Activated CD8-positive, alpha-beta memory T cell treated with anti-CD3 and anti-CD28 coated beads, Interleukin-2, amount 10 ng/mL, durations not matched to agents 7 days and 5 days (primary cell): Measurements from ENCODE around the gene UEVLD. TPM values are rescaled to one million over a fixed set of nuclear protein-coding genes. Genes with fewer than 3 reads are reported as not detected.

Source experiments
- ATAC-seq: fragments of 150-1000 bp; cut with Tn5 transposase; one replicate; pipeline ENCODE4 v1.10.0; 2021; ENCODE audit warnings: moderate library complexity
- CTCF ChIA-PET: fragments of 350-600 bp; sonication (Branson Sonifier 250); formaldehyde crosslinking; loops from one replicate; lab custom pipeline; 2021; ENCODE audit warnings: antibody characterized with exemption; lab: Charles Lee
- DNase-seq: peaks from one replicate; pipeline ENCODE4 v3.0.0-alpha.2; 2020
- H3K27ac Mint-ChIP-seq: one replicate; pipeline ENCODE4 v1.8.0; 2021; ENCODE audit warnings: mild to moderate bottlenecking, mixed read lengths
- H3K27me3 Mint-ChIP-seq: one replicate; pipeline ENCODE4 v1.8.0; 2021; ENCODE audit warnings: mixed read lengths
- H3K36me3 Mint-ChIP-seq: one replicate; pipeline ENCODE4 v1.8.0; 2021; ENCODE audit warnings: mild to moderate bottlenecking, mixed read lengths
- H3K4me1 Mint-ChIP-seq: one replicate; pipeline ENCODE4 v1.8.0; 2021; ENCODE audit warnings: mixed read lengths
- H3K4me3 Mint-ChIP-seq: one replicate; pipeline ENCODE4 v1.8.0; 2021; ENCODE audit warnings: mild to moderate bottlenecking, moderate library complexity, mixed read lengths
- H3K9me3 Mint-ChIP-seq: one replicate; pipeline ENCODE4 v1.8.0; 2022; ENCODE audit warnings: low read depth, mixed read lengths
- total RNA-seq, 2 experiments: library from RNA; stranded (reverse); gene quantifications; one replicate each; pipeline ENCODE4 v1.2.3, GENCODE V29; 2021

UEVLD gene
- total RNA-seq, result 10 to 100 TPM; 17.2 to 23.3 TPM

DNA sequence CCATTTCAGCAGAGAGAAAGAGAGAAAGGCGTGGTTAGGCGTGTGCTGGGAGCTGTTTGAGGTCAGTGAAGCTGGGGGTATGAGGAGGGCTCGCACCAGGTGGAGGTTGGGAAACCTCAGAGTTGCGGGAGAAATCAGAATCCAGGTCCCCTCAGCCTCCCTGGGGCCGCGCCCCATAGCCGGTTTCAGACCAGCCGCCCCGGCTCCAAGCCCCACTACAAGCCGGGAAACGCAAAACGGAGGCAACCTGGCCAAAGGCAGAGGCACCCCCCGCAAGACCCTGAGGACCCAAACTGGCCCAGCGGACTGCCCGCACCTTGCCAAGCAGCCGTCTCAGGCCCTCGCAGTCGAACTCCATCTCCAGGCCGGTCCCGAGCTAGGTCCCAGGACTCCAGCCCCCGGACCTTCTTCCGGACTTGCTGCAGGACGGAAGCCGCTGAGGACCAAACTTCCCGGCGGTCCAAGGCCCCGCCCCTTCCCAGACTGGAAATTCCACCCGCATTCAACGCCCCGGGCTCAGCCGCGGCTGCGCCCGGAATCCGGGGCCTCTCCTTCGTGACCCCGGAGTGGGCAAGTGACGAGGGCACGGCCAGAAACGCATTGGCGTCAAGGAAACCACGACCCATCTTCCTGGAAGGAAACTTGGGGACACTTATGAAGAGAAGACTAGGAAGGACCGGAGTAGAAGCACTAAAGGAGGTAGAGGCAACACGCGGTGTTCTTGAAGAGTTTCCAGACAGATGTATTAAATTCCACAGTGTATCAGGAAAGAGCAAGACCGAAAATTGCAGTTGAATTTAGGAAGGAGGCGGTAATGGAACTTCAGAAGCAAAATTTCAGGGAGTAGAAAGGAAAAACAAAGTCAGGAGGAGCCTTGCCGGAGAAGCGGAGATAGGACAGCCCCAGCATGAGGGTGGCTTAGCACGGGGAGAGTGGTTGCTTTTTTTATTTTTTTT is at the start of gene UEVLD:
Gene UEVLD (minus strand): TSS at position 438 of the 956 bp plus-strand sequence. CDS start 80 bp downstream, at position 358.
- CTCF ChIA-PET, result interaction anchor here (0.8 to 1.3 kb wide), 7 partner anchors 9 to 345 kb away, joined by 3 to 9 read pairs (median 3); no protein-coding TSS in a partner anchor
- peak; percentile 70 for ATAC-seq
- Mint-ChIP-seq H3K4me3 (no peak within 1 kb of the TSS), H3K27ac (no peak within 1 kb of the TSS), H3K9me3 (no peaks in the 10 kb centered on the region), H3K27me3 (no peaks in the 10 kb centered on the region), H3K36me3 (peaks cover 2% of the 10 kb centered on the region), H3K4me1 (peaks cover 7% of the 10 kb centered on the region)
- DNase-seq, result peak; percentile 75

DNA sequence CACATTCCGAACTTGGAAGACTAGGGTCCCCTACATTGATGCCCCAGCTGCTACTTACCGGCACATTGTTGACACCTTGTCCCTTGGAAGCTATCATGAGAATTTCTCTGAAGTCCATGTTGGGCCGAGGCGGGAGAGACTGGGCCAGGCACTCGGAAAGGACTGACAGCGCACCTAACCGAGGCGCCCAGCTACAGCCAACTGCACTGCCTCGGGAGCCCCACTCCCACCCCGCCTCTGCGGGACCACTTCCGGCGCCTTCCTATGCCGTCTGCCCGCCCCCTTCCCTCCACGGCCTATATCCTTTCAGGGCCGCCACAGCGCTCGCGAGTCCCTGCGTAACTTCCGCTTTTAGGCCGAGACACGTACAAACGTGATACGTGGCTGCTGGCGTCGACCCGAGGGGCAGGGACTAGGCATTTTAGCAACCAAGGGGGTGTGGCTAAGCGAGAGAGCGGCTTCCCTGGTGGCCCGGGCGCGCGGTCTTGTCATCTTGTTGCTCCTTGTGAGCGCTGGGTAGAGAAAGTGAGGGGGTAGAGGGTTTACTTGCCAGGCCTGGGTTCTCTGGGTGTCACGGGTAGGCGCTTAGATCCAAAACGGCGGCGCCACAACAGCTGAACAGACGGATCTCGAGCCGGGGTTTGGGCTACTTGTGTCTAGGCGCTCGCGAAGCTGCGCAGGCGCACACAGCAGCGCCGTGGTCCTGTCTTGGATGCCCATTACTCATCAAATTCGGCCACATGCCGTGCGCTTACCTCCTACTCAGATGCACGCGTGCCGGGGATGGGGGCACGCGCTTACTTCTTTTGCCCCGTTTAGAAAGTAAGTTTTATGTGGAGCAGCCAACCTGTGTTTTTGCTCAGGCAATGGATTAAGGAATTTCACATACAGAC is 45.9 kb upstream of the UEVLD start, which contains the start of gene SPTY2D1:
Gene SPTY2D1 (minus strand): TSS at position 203 of the 893 bp plus-strand sequence. CDS start 85 bp downstream, at position 118.
- Mint-ChIP-seq H3K36me3 (peaks cover 2% of the 10 kb centered on the region), H3K27me3 (no peaks in the 10 kb centered on the region), H3K4me3 (peak within 1 kb of the TSS; percentile 97), H3K9me3 (no peaks in the 10 kb centered on the region), H3K27ac (peak within 1 kb of the TSS; percentile 99), H3K4me1 (peaks cover 23% of the 10 kb centered on the region)
- DNase-seq (peak; percentile 100), ATAC-seq (peak; percentile 91)
- CTCF ChIA-PET, result interaction anchor here (0.7 to 4.2 kb wide), 14 partner anchors 13 to 528 kb away, joined by 3 to 16 read pairs (median 6); partner anchors contain the start of genes HPS5, SAAL1 and TSG101

- no peak for ATAC-seq
- CTCF ChIA-PET, result interaction anchor here (0.7 to 4.2 kb wide), 23 partner anchors 9 to 527 kb away, joined by 3 to 16 read pairs (median 5); partner anchors contain the start of genes HPS5, SAAL1 and TSG101
- DNase-seq, result peak; percentile 76
Observed at GRCh38 chr11:18633256-18634139, 45.0 kb upstream of the UEVLD start.

DNA sequence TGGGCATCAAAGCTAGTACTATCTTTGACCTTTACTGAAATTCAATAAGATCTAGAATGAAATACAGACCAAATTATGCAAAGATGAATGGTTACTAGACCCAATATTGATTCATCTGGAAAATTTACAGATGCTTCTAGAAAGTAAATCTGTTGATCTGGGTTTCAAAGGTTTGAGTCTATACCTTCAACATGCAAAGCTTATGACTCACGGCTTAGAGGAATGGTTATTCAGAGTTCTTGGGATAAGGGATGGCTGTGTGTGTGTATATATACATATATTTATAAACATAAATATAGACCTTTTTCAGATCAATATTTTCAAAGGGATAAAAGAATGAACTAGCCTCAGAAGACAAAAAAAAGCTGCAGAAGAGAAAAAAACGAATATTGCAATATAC is 44.3 kb upstream of the UEVLD start:
- Mint-ChIP-seq H3K4me1 (peaks cover 23% of the 10 kb centered on the region), H3K27ac (peak overlapping the region; percentile 99), H3K27me3 (no peaks in the 10 kb centered on the region), H3K9me3 (no peaks in the 10 kb centered on the region), H3K4me3 (peak overlapping the region; percentile 97), H3K36me3 (peaks cover 2% of the 10 kb centered on the region)
- CTCF ChIA-PET, result interaction anchor here (0.7 to 4.2 kb wide), 19 partner anchors 8 to 527 kb away, joined by 3 to 14 read pairs (median 6); partner anchors contain the start of genes SAAL1 and TSG101
- DNase-seq (no peak), ATAC-seq (no peak)

More at GRCh38 chr11:18633256-18634139, 45.0 kb upstream of the UEVLD start:
- H3K4me1 Mint-ChIP-seq, result peaks cover 23% of the 10 kb centered on the region
- peaks cover 2% of the 10 kb centered on the region for H3K36me3 Mint-ChIP-seq
- H3K9me3 Mint-ChIP-seq, result no peaks in the 10 kb centered on the region
- peak overlapping the region; percentile 99 for H3K27ac Mint-ChIP-seq
- H3K27me3 Mint-ChIP-seq, result no peaks in the 10 kb centered on the region
- H3K4me3 Mint-ChIP-seq, result peak overlapping the region; percentile 97

- Mint-ChIP-seq H3K27ac (no peak overlapping the region), H3K9me3 (no peaks in the 10 kb centered on the region), H3K27me3 (no peaks in the 10 kb centered on the region), H3K36me3 (peaks cover 17% of the 10 kb centered on the region), H3K4me3 (no peak overlapping the region), H3K4me1 (peaks cover 26% of the 10 kb centered on the region)
- CTCF ChIA-PET, result interaction anchor here (0.7 to 1.0 kb wide), 2 partner anchors 9 to 46 kb away, joined by 3 to 6 read pairs; no protein-coding TSS in a partner anchor
- DNase-seq (no peak), ATAC-seq (no peak)
Observed at GRCh38 chr11:18624161-18624560, 35.6 kb upstream of the UEVLD start.

DNA sequence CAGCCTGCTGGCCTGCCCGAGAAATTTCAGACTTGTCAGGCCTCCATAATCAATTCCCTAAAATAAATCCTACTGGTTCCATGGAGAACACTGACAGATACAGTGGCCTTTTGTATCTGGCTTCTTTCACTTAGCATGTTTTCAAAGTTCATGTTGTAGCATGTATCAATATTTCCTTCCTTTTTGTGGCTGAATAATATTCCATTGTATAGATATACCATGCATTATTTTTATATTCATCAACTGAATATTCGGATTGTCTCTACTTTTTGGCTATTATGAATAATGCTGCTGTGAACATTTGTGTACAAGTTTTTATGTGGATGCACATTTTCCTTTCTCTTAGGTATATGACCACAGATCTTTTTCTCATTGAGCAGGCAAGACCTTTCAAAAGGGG is 35.2 kb upstream of the UEVLD start:
- DNase-seq, result no peak
- Mint-ChIP-seq H3K36me3 (peaks cover 19% of the 10 kb centered on the region), H3K4me3 (no peak overlapping the region), H3K9me3 (no peaks in the 10 kb centered on the region), H3K27ac (no peak overlapping the region), H3K27me3 (no peaks in the 10 kb centered on the region), H3K4me1 (peaks cover 31% of the 10 kb centered on the region)
- CTCF ChIA-PET, result interaction anchor here (0.7 to 1.0 kb wide), 2 partner anchors 9 to 46 kb away, joined by 3 to 6 read pairs; no protein-coding TSS in a partner anchor
- no peak for ATAC-seq

DNA sequence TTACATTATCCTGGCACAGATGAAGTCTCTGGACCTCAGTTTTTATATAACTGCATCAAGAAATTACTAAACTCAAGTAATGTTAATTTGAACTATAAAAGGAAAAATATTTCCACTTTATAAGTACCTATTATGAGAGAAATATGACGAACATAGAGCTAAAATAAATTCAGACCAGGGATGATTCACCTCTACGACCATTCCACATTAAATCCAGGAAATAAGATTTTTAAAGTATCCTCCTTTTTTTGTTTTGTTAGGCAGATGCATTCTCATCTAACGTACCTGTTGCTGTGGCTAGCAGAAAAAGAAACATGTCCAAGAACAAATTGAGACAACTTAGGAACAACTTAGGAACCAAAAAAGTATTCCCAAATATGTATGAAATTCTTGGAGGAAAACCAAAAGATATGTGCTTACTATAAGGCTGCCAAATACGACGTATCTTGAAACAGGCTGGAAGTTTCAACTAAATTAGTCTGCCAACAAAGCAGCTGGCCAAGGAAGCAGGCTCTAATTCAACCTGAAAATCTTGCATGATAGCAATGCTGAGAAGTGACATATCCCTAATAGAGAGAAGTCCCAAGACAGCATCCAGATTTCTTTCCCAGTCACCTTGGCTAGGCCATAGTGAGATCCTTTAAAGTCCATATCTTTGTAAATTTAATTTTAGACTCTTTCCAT is 29.9 kb upstream of the UEVLD start:
- DNase-seq (no peak), ATAC-seq (no peak)
- H3K27me3 Mint-ChIP-seq, result no peaks in the 10 kb centered on the region
- no peaks in the 10 kb centered on the region for H3K9me3 Mint-ChIP-seq
- H3K27ac Mint-ChIP-seq, result peak overlapping the region; percentile 66
- CTCF ChIA-PET, result interaction anchor here (0.7 to 3.0 kb wide), 13 partner anchors 11 to 375 kb away, joined by 3 to 16 read pairs (median 3); partner anchors contain the start of genes SPTY2D1, TSG101 and UEVLD
- H3K36me3 Mint-ChIP-seq, result peaks cover 29% of the 10 kb centered on the region
- H3K4me1 Mint-ChIP-seq, result peaks cover 60% of the 10 kb centered on the region
- peak overlapping the region; percentile 61 for H3K4me3 Mint-ChIP-seq

GRCh38 chr11:18617688-18618341 is 29.3 kb upstream of the UEVLD start:
- Mint-ChIP-seq H3K27me3 (no peaks in the 10 kb centered on the region), H3K4me3 (peak overlapping the region; percentile 61)

DNA sequence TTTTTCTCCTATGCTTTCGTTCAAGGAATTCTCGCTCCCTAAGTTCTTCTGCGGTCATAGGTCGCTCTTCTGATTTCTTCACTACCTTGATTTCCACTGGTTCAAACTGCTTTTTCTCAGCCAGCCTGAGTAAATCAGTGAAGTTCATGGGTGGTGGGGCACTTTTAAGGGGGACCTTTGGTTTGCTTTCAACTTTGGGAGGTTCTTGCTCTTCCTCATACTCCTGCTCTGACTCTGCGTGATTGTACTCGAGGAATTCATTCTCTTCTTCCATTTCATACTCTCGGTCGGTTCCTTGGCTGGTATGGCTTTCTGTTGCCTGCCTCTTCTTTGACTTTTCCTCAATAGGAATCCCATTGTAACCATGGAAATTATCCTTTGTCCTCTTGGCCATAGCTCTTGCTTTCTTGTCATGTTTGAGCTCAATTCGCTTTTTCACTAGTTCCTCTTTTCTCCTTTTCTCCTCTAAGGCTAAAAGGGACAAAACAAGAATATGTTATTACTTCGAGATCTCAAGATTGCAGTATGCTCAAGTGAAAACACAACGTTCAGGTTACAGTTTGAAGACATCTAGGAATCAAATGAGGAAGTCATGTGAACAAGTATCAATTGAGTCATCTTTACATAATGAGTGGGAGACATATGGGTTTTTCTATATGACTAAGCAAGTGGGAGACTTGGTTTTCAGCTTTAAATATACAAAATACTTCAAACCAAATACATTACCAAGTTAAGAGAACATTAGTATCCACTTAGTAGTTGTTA is 27.3 kb upstream of the UEVLD start:
- H3K9me3 Mint-ChIP-seq, result no peaks in the 10 kb centered on the region
- ATAC-seq, result peak; percentile 79
- CTCF ChIA-PET, result interaction anchor here (1.4 to 2.2 kb wide), 3 partner anchors 18 to 115 kb away, joined by 4 to 12 read pairs (median 5); partner anchors contain the start of gene SPTY2D1
- H3K27ac Mint-ChIP-seq, result peak overlapping the region; percentile 83
- peak overlapping the region; percentile 8 for H3K4me3 Mint-ChIP-seq
- H3K27me3 Mint-ChIP-seq, result no peaks in the 10 kb centered on the region
- no peak for DNase-seq
- H3K4me1 Mint-ChIP-seq, result peaks cover 46% of the 10 kb centered on the region
- H3K36me3 Mint-ChIP-seq, result peaks cover 30% of the 10 kb centered on the region

More at GRCh38 chr11:18617688-18618341, 29.3 kb upstream of the UEVLD start:
- peaks cover 56% of the 10 kb centered on the region for H3K4me1 Mint-ChIP-seq
- peak; percentile 76 for ATAC-seq
- H3K27ac Mint-ChIP-seq, result peak overlapping the region; percentile 66
- H3K36me3 Mint-ChIP-seq, result peaks cover 29% of the 10 kb centered on the region
- peak; percentile 78 for DNase-seq
- no peaks in the 10 kb centered on the region for H3K9me3 Mint-ChIP-seq
- CTCF ChIA-PET, result interaction anchor here (0.7 to 3.0 kb wide), 12 partner anchors 12 to 374 kb away, joined by 3 to 16 read pairs (median 3); partner anchors contain the start of genes SPTY2D1 and UEVLD

DNA sequence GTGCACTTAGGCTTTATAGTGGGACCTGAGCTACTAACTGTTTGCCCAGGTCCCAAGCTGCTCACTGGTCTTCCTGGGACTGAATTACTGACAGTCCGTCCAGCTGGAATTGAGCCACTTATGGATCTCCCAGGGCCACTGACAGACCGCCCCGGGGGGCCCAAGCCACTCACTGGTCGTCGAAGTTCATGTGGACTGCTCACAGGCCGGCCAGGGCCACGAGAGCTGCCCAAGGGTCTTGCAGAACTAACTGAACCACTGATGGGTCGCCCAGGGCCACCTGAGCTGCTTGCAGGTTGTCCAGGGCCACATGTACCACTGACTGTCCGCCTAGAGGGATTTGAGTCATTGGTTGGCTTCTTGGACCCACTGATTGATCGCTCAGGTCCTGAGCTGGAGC is 26.1 kb upstream of the UEVLD start:
- peaks cover 41% of the 10 kb centered on the region for H3K4me1 Mint-ChIP-seq
- CTCF ChIA-PET, result interaction anchor here (2.5 kb wide), 1 partner anchor 75 kb away, joined by 7 read pairs; no protein-coding TSS in a partner anchor

More for the DNA sequence above, 26.1 kb upstream of the UEVLD start:
- DNase-seq (no peak), ATAC-seq (no peak)
- no peak overlapping the region for H3K27ac Mint-ChIP-seq
- peaks cover 37% of the 10 kb centered on the region for H3K36me3 Mint-ChIP-seq
- no peak overlapping the region for H3K4me3 Mint-ChIP-seq
- no peaks in the 10 kb centered on the region for H3K9me3 Mint-ChIP-seq
- no peaks in the 10 kb centered on the region for H3K27me3 Mint-ChIP-seq
